Neural progenitor cell (in vitro differentiated cells): ENCODE data around the gene ANO4. TPM values are rescaled to one million over a fixed set of nuclear protein-coding genes. Genes with fewer than 3 reads are reported as not detected.
"Not testable (repeated sequence)": the region's sequence is repeated elsewhere in the genome, so short reads cannot be mapped to it uniquely, and the experiment has no call there.

Experiments
- DNase-seq: peaks from one replicate; pipeline ENCODE4 v3.0.0-alpha.2; 2016; ENCODE audit warnings: low spot score
- H2AFZ ChIP-seq: fragments of 200-600 bp; sonication (generic); replicated peaks from 2 replicates; pipeline ENCODE4 v1.6.1; 2016; ENCODE audit warnings: antibody characterized with exemption
- H3F3A ChIP-seq: fragments of 200-600 bp; sonication (generic); 2 replicates; pipeline ENCODE4 v1.6.1; 2016; ENCODE audit warnings: antibody characterized with exemption, low read depth
- H3K27ac ChIP-seq: fragments of 200-600 bp; sonication (generic); 2 replicates; pipeline ENCODE4 v1.5.1; 2016; ENCODE audit warnings: mild to moderate bottlenecking
- H3K27me3 ChIP-seq: fragments of 200-600 bp; sonication (generic); 2 replicates; pipeline ENCODE4 v1.6.1; 2016; ENCODE audit warnings: mild to moderate bottlenecking, moderate library complexity
- H3K36me3 ChIP-seq: fragments of 200-600 bp; sonication (generic); 2 replicates; pipeline ENCODE4 v1.5.1; 2016
- H3K4me1 ChIP-seq: fragments of 200-600 bp; sonication (generic); 2 replicates; pipeline ENCODE4 v1.6.1; 2016; ENCODE audit warnings: mixed run types
- H3K4me2 ChIP-seq: fragments of 200-600 bp; sonication (generic); 2 replicates; pipeline ENCODE4 v1.6.1; 2016
- H3K4me3 ChIP-seq: fragments of 200-600 bp; sonication (generic); 2 replicates; pipeline ENCODE4 v1.5.1; 2016
- H3K79me2 ChIP-seq: fragments of 200-600 bp; sonication (generic); 2 replicates; pipeline ENCODE4 v1.6.1; 2016; ENCODE audit warnings: low read depth
- H3K9ac ChIP-seq: fragments of 200-600 bp; sonication (generic); 2 replicates; pipeline ENCODE4 v1.6.1; 2016
- H3K9me3 ChIP-seq: fragments of 200-600 bp; sonication (generic); 2 replicates; pipeline ENCODE4 v1.5.1; 2016; ENCODE audit warnings: low read depth
- H4K20me1 ChIP-seq: fragments of 200-600 bp; sonication (generic); 2 replicates; pipeline ENCODE4 v1.6.1; 2016; ENCODE audit warnings: low read depth
- H3K27ac Mint-ChIP-seq: 3 replicates; pipeline ENCODE4 v1.8.0; 2021; ENCODE audit warnings: mixed read lengths
- H3K27me3 Mint-ChIP-seq: 2 replicates; pipeline ENCODE4 v1.8.0; 2022; ENCODE audit warnings: low read depth, mild to moderate bottlenecking, inconsistent platforms, moderate library complexity, mixed read lengths; ENCODE audit not compliant: insufficient read depth
- H3K36me3 Mint-ChIP-seq: 3 replicates; pipeline ENCODE4 v1.8.0; 2021; ENCODE audit warnings: mixed read lengths
- H3K4me1 Mint-ChIP-seq: 3 replicates; pipeline ENCODE4 v1.8.0; 2021; ENCODE audit warnings: mixed read lengths
- H3K4me3 Mint-ChIP-seq: 3 replicates; pipeline ENCODE4 v1.8.0; 2021; ENCODE audit warnings: mild to moderate bottlenecking, moderate library complexity, mixed read lengths
- H3K9me3 Mint-ChIP-seq: 3 replicates; pipeline ENCODE4 v1.8.0; 2020; ENCODE audit warnings: mixed read lengths
- CTCF ChIP-seq: fragments of 200-600 bp; sonication (generic); IDR thresholded peaks from 2 replicates; pipeline ENCODE4 v1.5.1; 2017; ENCODE audit warnings: antibody characterized with exemption, mild to moderate bottlenecking
- EZH2 ChIP-seq: fragments of 200-600 bp; sonication (generic); IDR thresholded peaks from 2 replicates; pipeline ENCODE4 v1.6.1; 2017; ENCODE audit warnings: antibody characterized with exemption, mild to moderate bottlenecking, moderate library complexity
- EZH2phosphoT487 ChIP-seq: fragments of 200-600 bp; sonication (generic); IDR thresholded peaks from 2 replicates; pipeline ENCODE4 v1.6.1; 2017; ENCODE audit warnings: antibody characterized with exemption
- total RNA-seq: library from RNA; depleted of rRNA; stranded (reverse); fragments of >200 nt; gene quantifications from 2 replicates; pipeline ENCODE4 v1.2.3, GENCODE V29; 2015; ENCODE audit warnings: low replicate concordance

ANO4 gene
- total RNA-seq, 1 donor from 2014 or later: not detected

GRCh38 chr12:100987552-100988521 lies 193.3 kb downstream of the ANO4 start:
- peak overlapping the region; percentile 81 for H3K27ac Mint-ChIP-seq
- H2AFZ ChIP-seq: peak overlapping the region; percentile 87
- peak; percentile 77 for DNase-seq

DNA sequence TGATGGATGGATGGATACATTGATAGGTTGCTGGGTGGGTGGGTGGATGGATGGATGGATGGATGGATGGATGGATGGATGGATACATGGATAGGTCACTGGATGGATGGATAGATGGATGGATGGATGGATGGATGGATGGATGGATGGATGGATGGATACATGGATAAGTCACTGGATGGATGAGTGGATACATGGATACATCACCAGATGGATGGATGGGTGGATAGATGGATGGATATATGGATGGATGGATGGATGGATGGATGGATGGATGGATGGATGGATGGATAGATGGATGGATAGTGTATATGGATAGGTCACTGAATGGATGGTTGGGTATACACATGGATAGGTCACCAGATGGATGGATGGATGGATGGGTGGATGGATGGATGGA lies 194.9 kb downstream of the ANO4 start:
- not testable (repeated sequence) for H3K27me3 ChIP-seq, H4K20me1 ChIP-seq, H3K9me3 Mint-ChIP-seq, H3K36me3 Mint-ChIP-seq, H3K79me2 ChIP-seq, H2AFZ ChIP-seq, H3K27me3 Mint-ChIP-seq, H3K4me2 ChIP-seq, H3K36me3 ChIP-seq, DNase-seq, H3K9me3 ChIP-seq, H3K27ac ChIP-seq, H3K4me3 ChIP-seq, H3K27ac Mint-ChIP-seq, H3K9ac ChIP-seq
- Histone ChIP-seq H3K4me1 (peaks cover 37% of the 10 kb centered on the region), H3F3A (peaks cover 25% of the 10 kb centered on the region)
- H3K4me3 Mint-ChIP-seq: peak overlapping the region; percentile 3
- H3K4me1 Mint-ChIP-seq: peaks cover 32% of the 10 kb centered on the region

More at GRCh38 chr12:100987552-100988521, 193.3 kb downstream of the ANO4 start:
- peak overlapping the region; percentile 74 for H3K4me2 ChIP-seq
- TF ChIP-seq EZH2phosphoT487 (no peak), CTCF (peak; percentile 59), EZH2 (no peak)
- H3K4me3 Mint-ChIP-seq: peak overlapping the region; percentile 42
- no peaks in the 10 kb centered on the region for H3K36me3 Mint-ChIP-seq
- no peaks in the 10 kb centered on the region for H3K27me3 Mint-ChIP-seq
- H3K4me1 Mint-ChIP-seq: peaks cover 32% of the 10 kb centered on the region
- peaks cover 20% of the 10 kb centered on the region for H3F3A ChIP-seq
- H3K4me3 ChIP-seq: peak overlapping the region; percentile 27
- peaks cover 3% of the 10 kb centered on the region for H3K9me3 Mint-ChIP-seq
- H3K27me3 ChIP-seq: no peaks in the 10 kb centered on the region
- no peaks in the 10 kb centered on the region for H3K79me2 ChIP-seq
- no peak overlapping the region for H3K9ac ChIP-seq
- no peaks in the 10 kb centered on the region for H3K9me3 ChIP-seq
- H3K27ac ChIP-seq: peak overlapping the region; percentile 86
- no peaks in the 10 kb centered on the region for H3K36me3 ChIP-seq
- H4K20me1 ChIP-seq: no peaks in the 10 kb centered on the region
- peaks cover 25% of the 10 kb centered on the region for H3K4me1 ChIP-seq

DNA sequence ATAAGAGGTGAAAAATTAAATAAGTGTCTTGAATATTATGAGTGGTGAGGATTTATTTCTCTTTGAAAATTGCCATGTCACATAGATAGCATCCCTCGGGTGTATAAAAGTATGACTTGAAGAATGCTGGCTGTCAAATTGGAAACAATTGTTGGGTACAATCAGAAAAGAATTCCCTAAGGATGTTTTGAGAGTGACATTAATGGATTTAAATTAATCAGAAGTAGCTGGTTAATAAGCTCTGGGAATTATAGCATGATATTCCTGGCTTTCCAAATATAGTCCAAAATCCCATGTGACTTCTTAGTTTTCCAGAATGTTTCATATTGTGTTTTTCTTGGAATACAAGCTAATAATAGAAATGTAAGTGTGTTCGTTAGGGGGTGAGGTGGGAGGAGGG lies 196.5 kb downstream of the ANO4 start:
- Histone ChIP-seq H3K36me3 (no peaks in the 10 kb centered on the region), H3K4me2 (no peak overlapping the region), H3K4me3 (no peak overlapping the region), H3K9me3 (no peaks in the 10 kb centered on the region), H3F3A (peaks cover 37% of the 10 kb centered on the region), H3K9ac (no peak overlapping the region), H4K20me1 (no peaks in the 10 kb centered on the region), H3K27me3 (no peaks in the 10 kb centered on the region), H3K27ac (no peak overlapping the region), H3K4me1 (peaks cover 46% of the 10 kb centered on the region), H3K79me2 (no peaks in the 10 kb centered on the region), H2AFZ (no peak overlapping the region)
- H3K27me3 Mint-ChIP-seq: no peaks in the 10 kb centered on the region
- no peak overlapping the region for H3K27ac Mint-ChIP-seq
- no peak for DNase-seq
- H3K36me3 Mint-ChIP-seq: no peaks in the 10 kb centered on the region
- H3K4me1 Mint-ChIP-seq: peaks cover 35% of the 10 kb centered on the region
- H3K9me3 Mint-ChIP-seq: peaks cover 3% of the 10 kb centered on the region
- H3K4me3 Mint-ChIP-seq: no peak overlapping the region
- no peak for TF ChIP-seq EZH2
- no peak for TF ChIP-seq CTCF

DNA sequence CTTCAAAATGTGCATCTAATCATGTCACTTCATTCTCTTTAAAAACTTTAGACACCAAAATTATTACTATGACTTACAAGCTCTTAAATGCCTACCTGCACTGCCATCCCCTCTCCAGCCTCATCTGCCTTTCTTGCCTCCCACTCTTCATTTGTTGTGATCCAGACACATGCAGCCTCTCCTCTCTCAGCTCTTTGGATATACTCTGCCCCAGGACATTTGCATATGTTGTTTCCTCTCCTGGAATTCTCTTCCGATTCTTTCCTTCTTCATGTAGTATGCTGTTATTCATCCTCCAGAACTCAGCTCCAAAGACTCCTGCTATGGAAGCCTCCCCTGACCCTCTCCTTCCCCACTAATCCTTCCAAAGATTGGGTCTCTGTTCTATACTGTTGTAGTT lies 197.6 kb downstream of the ANO4 start:
- H3K4me1 ChIP-seq: peaks cover 35% of the 10 kb centered on the region
- H3K4me3 ChIP-seq: no peak overlapping the region
- H4K20me1 ChIP-seq: no peaks in the 10 kb centered on the region
- H3K4me2 ChIP-seq: no peak overlapping the region
- no peaks in the 10 kb centered on the region for H3K79me2 ChIP-seq
- no peak overlapping the region for H2AFZ ChIP-seq
- no peak overlapping the region for H3K27ac ChIP-seq
- H3K36me3 Mint-ChIP-seq: no peaks in the 10 kb centered on the region
- no peak for TF ChIP-seq EZH2phosphoT487
- no peak for TF ChIP-seq EZH2
- TF ChIP-seq CTCF: no peak
- peaks cover 24% of the 10 kb centered on the region for H3K4me1 Mint-ChIP-seq
- H3K27me3 ChIP-seq: no peaks in the 10 kb centered on the region
- H3K9me3 Mint-ChIP-seq: peaks cover 3% of the 10 kb centered on the region
- H3K9ac ChIP-seq: no peak overlapping the region
- no peaks in the 10 kb centered on the region for H3K27me3 Mint-ChIP-seq
- H3K9me3 ChIP-seq: no peaks in the 10 kb centered on the region
- H3K27ac Mint-ChIP-seq: no peak overlapping the region
- peaks cover 30% of the 10 kb centered on the region for H3F3A ChIP-seq
- no peak for DNase-seq
- no peaks in the 10 kb centered on the region for H3K36me3 ChIP-seq
- no peak overlapping the region for H3K4me3 Mint-ChIP-seq
